H1 (cell line): ENCODE results near the gene PLEKHM1. TPM values are rescaled to one million over a fixed set of nuclear protein-coding genes. Genes with fewer than 3 reads are reported as not detected.
"Not testable (repeated sequence)": the region's sequence is repeated elsewhere in the genome, so short reads cannot be mapped to it uniquely, and the experiment has no call there.

Experiments
- CTCF ChIA-PET: fragments of 300-600 bp; sonication (Branson Sonifier 250); formaldehyde crosslinking; loops from one replicate; lab custom pipeline; 2021; ENCODE audit not compliant: partially characterized antibody; lab: Charles Lee
- POLR2A ChIA-PET: fragments of 300-600 bp; sonication (Branson Sonifier 250); formaldehyde crosslinking; loops from one replicate; lab custom pipeline; 2021; ENCODE audit warnings: inconsistent platforms; ENCODE audit not compliant: partially characterized antibody; lab: Charles Lee
- DNase-seq, 2 experiments: peaks; one replicate each; pipeline versions ENCODE4 v3.0.0 to v3.0.0-alpha.2; 2010 to 2022; ENCODE audit warnings: low spot score in 2 of 2, low read depth in 1 of 2, mixed read lengths in 1 of 2
- FAIRE-seq: peaks from 2 replicates; lab custom pipeline; 2011; peaks lifted over from hg19 to GRCh38; lab: Jason Lieb, UNC
- H2AFZ ChIP-seq: 2 replicates; pipeline ENCODE4 v1.8.1; 2012; ENCODE audit warnings: low read length, inconsistent platforms
- H2AK5ac ChIP-seq: 2 replicates; pipeline ENCODE4 v1.6.1; 2013; ENCODE audit warnings: low read depth, low read length
- H2BK120ac ChIP-seq: replicated peaks from 2 replicates; pipeline ENCODE3; 2013; ENCODE audit warnings: low read depth, low read length, inconsistent platforms
- H2BK12ac ChIP-seq: 2 replicates; pipeline ENCODE4 v1.6.1; 2013; ENCODE audit warnings: low read depth, low read length
- H2BK15ac ChIP-seq: 2 replicates; pipeline ENCODE4 v1.6.1; 2013; ENCODE audit warnings: low read length
- H2BK20ac ChIP-seq: 2 replicates; pipeline ENCODE4 v1.6.1; 2013; ENCODE audit warnings: low read length
- H2BK5ac ChIP-seq: 2 replicates; pipeline ENCODE4 v1.6.1; 2013; ENCODE audit warnings: low read depth, low read length
- H3K14ac ChIP-seq: 2 replicates; pipeline ENCODE4 v1.6.1; 2013; ENCODE audit warnings: inconsistent platforms; ENCODE audit not compliant: insufficient read length
- H3K18ac ChIP-seq: 2 replicates; pipeline ENCODE4 v1.6.1; 2013; ENCODE audit warnings: low read length; ENCODE audit errors: extremely low read depth
- H3K23ac ChIP-seq: 2 replicates; pipeline ENCODE4 v1.6.1; 2013; ENCODE audit warnings: inconsistent platforms; ENCODE audit not compliant: insufficient read length
- H3K23me2 ChIP-seq: 2 replicates; pipeline ENCODE4 v1.6.1; 2013; ENCODE audit warnings: low read depth, low read length
- H3K27ac ChIP-seq: 2 replicates; pipeline ENCODE4 v1.6.1; 2011; ENCODE audit warnings: low read depth, low read length, inconsistent platforms
- H3K27me3 ChIP-seq, 4 experiments: replicated peaks in 1 of 4; 1 replicate in 1 of 4; 2 replicates in 3 of 4; pipeline versions ENCODE4 v1.6.1 to v1.8.1; 2011 to 2013; ENCODE audit warnings: low read length in 3 of 4, mild to moderate bottlenecking in 3 of 4, inconsistent platforms in 2 of 4, mixed read lengths in 2 of 4, moderate library complexity in 1 of 4; ENCODE audit not compliant: control insufficient read depth in 3 of 4, insufficient read depth in 3 of 4; ENCODE audit errors: extremely low read depth in 1 of 4
- H3K36me3 ChIP-seq, 4 experiments: 2 replicates each; pipeline versions ENCODE4 v1.6.1 to v1.8.1; 2011 to 2013; ENCODE audit warnings: mild to moderate bottlenecking in 4 of 4, low read length in 3 of 4, moderate library complexity in 2 of 4, control low read depth in 1 of 4, inconsistent platforms in 1 of 4; ENCODE audit not compliant: insufficient read depth in 4 of 4, control insufficient read depth in 2 of 4
- H3K4ac ChIP-seq: replicated peaks from 2 replicates; pipeline ENCODE3; 2013; ENCODE audit warnings: low read length, low read depth, mixed read lengths, inconsistent platforms; ENCODE audit not compliant: insufficient read length
- H3K4me1 ChIP-seq, 4 experiments: replicated peaks in 1 of 4; 1 replicate in 1 of 4; 2 replicates in 3 of 4; pipeline versions ENCODE4 v1.6.1 to v1.8.1; 2011 to 2013; ENCODE audit warnings: low read length in 3 of 4, inconsistent platforms in 2 of 4, mixed read lengths in 1 of 4; ENCODE audit not compliant: insufficient read depth in 4 of 4, control insufficient read depth in 3 of 4
- H3K4me2 ChIP-seq, 2 experiments: 2 replicates each; pipeline versions ENCODE4 v1.6.1 to v1.8.1; 2011 to 2013; ENCODE audit warnings: low read depth in 2 of 2, low read length in 2 of 2, control low read depth in 1 of 2, inconsistent platforms in 1 of 2, mild to moderate bottlenecking in 1 of 2; ENCODE audit not compliant: insufficient read depth in 1 of 2
- H3K4me3 ChIP-seq, 4 experiments: fragments of 200-600, 300-600 bp in 1 of 4; sonication (generic), shearing (Covaris generic), sonication (Bioruptor Twin) in 1 of 4; 2 replicates each; pipeline versions ENCODE4 v1.5.1 to v1.8.1; 2011 to 2016; ENCODE audit warnings: low read length in 4 of 4, low read depth in 3 of 4, control low read depth in 2 of 4, inconsistent platforms in 2 of 4, mild to moderate bottlenecking in 2 of 4, mixed read lengths in 1 of 4, moderate library complexity in 1 of 4; ENCODE audit not compliant: insufficient read depth in 2 of 4; ENCODE audit errors: extremely low read depth in 1 of 4
- H3K56ac ChIP-seq: replicated peaks from 2 replicates; pipeline ENCODE3; 2013; ENCODE audit warnings: low read depth, mild to moderate bottlenecking, mixed read lengths, low read length, inconsistent platforms; ENCODE audit not compliant: insufficient read length
- H3K79me1 ChIP-seq: 2 replicates; pipeline ENCODE4 v1.6.1; 2013; ENCODE audit warnings: low read depth, low read length, control low read depth
- H3K79me2 ChIP-seq, 2 experiments: 2 replicates each; pipeline versions ENCODE4 v1.6.1 to v1.8.1; 2012 to 2013; ENCODE audit warnings: low read length in 2 of 2, mild to moderate bottlenecking in 2 of 2, inconsistent platforms in 1 of 2; ENCODE audit not compliant: insufficient read depth in 2 of 2, control insufficient read depth in 1 of 2
- H3K9ac ChIP-seq, 4 experiments: replicated peaks in 1 of 4; 1 replicate in 1 of 4; 2 replicates in 3 of 4; pipeline versions ENCODE4 v1.6.1 to v1.8.1; 2011 to 2013; ENCODE audit warnings: low read depth in 3 of 4, low read length in 3 of 4, control low read depth in 2 of 4, mild to moderate bottlenecking in 2 of 4, moderate library complexity in 2 of 4, inconsistent platforms in 1 of 4; ENCODE audit errors: extremely low read depth in 1 of 4
- H3K9me3 ChIP-seq, 2 experiments: 2 replicates each; pipeline versions ENCODE4 v1.6.1 to v1.8.1; 2012 to 2013; ENCODE audit warnings: mild to moderate bottlenecking in 2 of 2, moderate library complexity in 2 of 2, control low read depth in 1 of 2, inconsistent platforms in 1 of 2, low read depth in 1 of 2, low read length in 1 of 2, mixed read lengths in 1 of 2; ENCODE audit not compliant: insufficient read depth in 2 of 2
- H4K20me1 ChIP-seq, 2 experiments: replicated peaks in 1 of 2; 2 replicates each; pipeline versions ENCODE3 to v1.8.1; 2011 to 2013; ENCODE audit warnings: inconsistent platforms in 2 of 2, low read length in 2 of 2, mild to moderate bottlenecking in 1 of 2; ENCODE audit not compliant: insufficient read depth in 2 of 2, control insufficient read depth in 1 of 2
- H4K5ac ChIP-seq: 2 replicates; pipeline ENCODE4 v1.6.1; 2013; ENCODE audit warnings: low read length, low read depth, mixed read lengths, inconsistent platforms; ENCODE audit not compliant: insufficient read length
- H4K8ac ChIP-seq: 2 replicates; pipeline ENCODE4 v1.8.0; 2013; ENCODE audit warnings: mild to moderate bottlenecking, moderate library complexity, low read length, inconsistent platforms; ENCODE audit not compliant: insufficient read depth; ENCODE audit errors: extremely low read depth
- H4K91ac ChIP-seq: replicated peaks from 2 replicates; pipeline ENCODE3; 2013; ENCODE audit warnings: low read length, mixed read lengths, inconsistent platforms; ENCODE audit not compliant: insufficient read length
- CREB1 ChIP-seq: IDR thresholded peaks from 2 replicates; pipeline ENCODE4 v1.6.1; 2012; ENCODE audit warnings: inconsistent platforms
- TAF1 ChIP-seq: IDR thresholded peaks from 2 replicates; pipeline ENCODE4 v1.6.1; 2011; ENCODE audit warnings: mild to moderate bottlenecking, low read depth, low read length
- WGBS, 2 experiments: shearing (Covaris generic) in 1 of 2; methylation state at CpG; one replicate each; pipeline versions ENCODE4 v1.1.6 to v1.1.7; 2013 to 2015; ENCODE audit warnings: low lambda C conversion rate in 2 of 2, mixed read lengths in 2 of 2, inconsistent platforms in 1 of 2, low coverage in 1 of 2, missing lambda C conversion rate in 1 of 2; ENCODE audit not compliant: insufficient replicate concordance in 2 of 2, insufficient coverage in 1 of 2, insufficient read length in 1 of 2; ENCODE audit errors: extremely low coverage in 1 of 2, missing lambda C conversion rate in 1 of 2; 5-methylcytosine and 5-hydroxymethylcytosine counted together
- long read RNA-seq, 2 experiments: library from RNA in 1 of 2; library from capped mRNA in 1 of 2; stranded (forward); transcript quantifications; one replicate each; pipeline ENCODE4 v2.0.0, GENCODE V29; 2021; ENCODE audit warnings: inconsistent platforms in 1 of 2
- polyA minus RNA-seq, 3 experiments: library from RNA; depleted of rRNA, polyadenylated mRNA; stranded (reverse); fragments of >200 nt; gene quantifications; 1 replicate in 2 of 3; 2 replicates in 1 of 3; pipeline ENCODE4 v1.2.3, GENCODE V29; 2011
- polyA plus RNA-seq, 7 experiments: library from polyadenylated mRNA; depleted of rRNA in 3 of 7; stranded (reverse) in 5 of 7; unstranded in 2 of 7; fragments of >200 nt in 5 of 7; fragments of 200-250 nt in 2 of 7; gene quantifications; 1 replicate in 5 of 7; 2 replicates in 1 of 7; 4 replicates in 1 of 7; pipeline versions ENCODE4 v1.2.1 to v1.2.3, GENCODE V29; 2011 to 2013; ENCODE audit warnings: missing spikeins in 2 of 7, mixed read lengths in 2 of 7
- total RNA-seq: library from RNA; stranded (reverse); fragmentation: NEBNext Ultra II Directional; extraction: Animal tissue kit (Norgen Biotek cat#: 25700); gene quantifications from 2 replicates; pipeline ENCODE4 v1.2.1, GENCODE V29; 2021

Gene PLEKHM1
- total RNA-seq (17.9 and 21.9 TPM in 2 replicates), polyA plus RNA-seq (2011; rRNA removed) (7.6 and 15.3 TPM in 2 replicates), polyA minus RNA-seq (2011; rRNA and poly(A)+ RNA removed) (37.6 and 39.6 TPM in 2 replicates)
- 5.9 TPM for polyA plus RNA-seq (2011; cell fraction: cytosol; rRNA removed)
- 21.2 TPM for polyA plus RNA-seq (2011; cell fraction: nucleus; rRNA removed)
- polyA plus RNA-seq (2012, experiment 1 of 2), result 7.5 to 10.2 TPM (median 9.3 TPM) in 4 replicates
- polyA plus RNA-seq (2012, experiment 2 of 2), result 17.6 TPM
- 4.7 TPM for polyA plus RNA-seq (2013, experiment 1 of 2)
- polyA plus RNA-seq (2013, experiment 2 of 2), result 6.0 TPM
- polyA minus RNA-seq (2011; cell fraction: cytosol; rRNA and poly(A)+ RNA removed), result 16.7 TPM
- polyA minus RNA-seq (2011; cell fraction: nucleus; rRNA and poly(A)+ RNA removed), result 25.6 TPM
- long read RNA-seq, experiment 1, partial matches to known transcripts, result 4 of 10 reads
- long read RNA-seq, experiment 1, other reads (novel, unspliced or antisense), result 6 of 10 reads
- long read RNA-seq, experiment 2, partial matches to known transcripts, result 1 of 1 reads
- long read RNA-seq, experiment 2, other reads (novel, unspliced or antisense), result 0 of 1 reads

GRCh38 chr17:45490615-45491433 lies at the start of gene PLEKHM1:
PLEKHM1 (minus strand) TSS chr17:45490721; CDS start chr17:45482484, 8,237 bp downstream.
- H4K5ac ChIP-seq, H3K27me3 ChIP-seq, H3K36me3 ChIP-seq, H2AK5ac ChIP-seq, H2BK5ac ChIP-seq, H3K14ac ChIP-seq, H3K79me2 ChIP-seq, H4K91ac ChIP-seq, H3K4me1 ChIP-seq, H3K18ac ChIP-seq, H3K9me3 ChIP-seq, FAIRE-seq, H3K27ac ChIP-seq, POLR2A ChIA-PET, H2BK120ac ChIP-seq, H3K79me1 ChIP-seq, H2BK15ac ChIP-seq, H3K4ac ChIP-seq, H4K20me1 ChIP-seq, H3K23me2 ChIP-seq, H2BK12ac ChIP-seq, H4K8ac ChIP-seq, H2BK20ac ChIP-seq, H3K56ac ChIP-seq, H3K23ac ChIP-seq: not testable (repeated sequence)
- Histone ChIP-seq H3K4me2 (peak within 1 kb of the TSS; percentile 70 to 76), H3K9ac (peak within 1 kb of the TSS in 1 of 4 experiments; percentile 34; a peak in 1 of 7 replicates), H2AFZ (0 out of 2 replicates have a peak within 1 kb of the TSS, but pooled peaks have one; percentile 53), H3K4me3 (peak within 1 kb of the TSS; percentile 45 to 67 (median 51))
- CTCF ChIA-PET, result interaction anchor here (0.8 kb wide), 1 partner anchor 62 kb away, joined by 3 read pairs; no protein-coding TSS in a partner anchor
- peak in 1 of 2 experiments; percentile 87 for DNase-seq
- WGBS, 2 experiments, result 3% methylated on average over 32 of the region's 59 CpGs; no CpG with 5 or more reads in 1 of the 2 experiments
- TF ChIP-seq CREB1, result 0 out of 2 replicates have a peak, but pooled peaks have one; percentile 35
- TF ChIP-seq TAF1, result 0 out of 2 replicates have a peak, but pooled peaks have one; percentile 29
